ENCODE data around the gene FOXN4.

Gene FOXN4

GRCh38 chr12:109239691-109240090, 69.4 kb downstream of the FOXN4 start:
- no peak overlapping the region for H3K4me3 ChIP-seq (ENCODE audit: control insufficient read depth, low read depth, low read length)
- DNase-seq (ENCODE audit: low read depth), result no peak
- no peak for TF ChIP-seq CTCF (IDR thresholded peaks at IDR 0.05; ENCODE audit: control insufficient read depth, insufficient read depth, low read depth, low read length, missing control alignments)

DNA sequence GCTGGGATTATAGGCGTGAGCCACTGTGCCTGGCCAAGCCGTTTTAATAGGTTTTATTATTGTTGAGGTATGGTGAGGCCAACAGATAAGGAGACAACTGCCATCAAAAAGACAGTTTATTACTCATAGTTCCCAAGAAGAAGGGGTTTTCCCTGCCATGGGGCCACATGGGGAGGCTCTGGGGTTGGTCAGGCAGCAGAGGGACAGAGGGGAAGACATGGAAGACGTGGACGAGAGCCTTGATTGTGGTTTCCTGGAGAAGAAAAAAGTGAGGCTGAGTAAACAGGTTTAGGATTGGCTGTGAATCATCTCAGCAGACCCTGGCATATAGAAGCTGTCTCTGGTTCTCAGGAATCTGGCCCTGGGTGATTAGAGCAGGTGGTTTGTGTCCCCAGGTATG, 69.9 kb downstream of the FOXN4 start:
- H3K4me3 ChIP-seq (ENCODE audit: control insufficient read depth, low read depth, low read length), result no peak overlapping the region
- DNase-seq (ENCODE audit: low read depth), result no peak
- TF ChIP-seq CTCF (IDR thresholded peaks at IDR 0.05; ENCODE audit: control insufficient read depth, insufficient read depth, low read depth, low read length, missing control alignments), result no peak

DNA sequence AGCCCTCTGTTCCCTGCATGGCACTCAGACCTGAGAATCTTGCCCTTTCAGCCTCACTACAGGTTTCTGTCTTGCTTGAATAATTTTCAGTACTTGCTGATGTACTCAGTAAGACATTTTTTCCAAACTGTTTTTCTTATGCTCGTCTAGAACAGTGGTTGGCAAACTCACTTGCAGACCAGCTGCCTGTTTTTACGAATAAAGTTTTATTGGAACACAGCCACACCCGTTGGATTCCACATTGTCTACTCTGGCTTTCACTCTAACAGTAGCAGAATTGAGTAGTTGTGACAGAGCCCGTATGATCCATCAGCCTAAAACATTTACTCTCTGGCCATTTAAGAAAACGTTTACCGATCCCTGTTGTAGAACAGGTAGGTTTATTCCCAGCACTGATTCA, 72.8 kb downstream of the FOXN4 start:
- no peak for DNase-seq (ENCODE audit: low read depth)
- H3K4me3 ChIP-seq (ENCODE audit: control insufficient read depth, low read depth, low read length), result no peak overlapping the region
- no peak for TF ChIP-seq CTCF (IDR thresholded peaks at IDR 0.05; ENCODE audit: control insufficient read depth, insufficient read depth, low read depth, low read length, missing control alignments)

DNA sequence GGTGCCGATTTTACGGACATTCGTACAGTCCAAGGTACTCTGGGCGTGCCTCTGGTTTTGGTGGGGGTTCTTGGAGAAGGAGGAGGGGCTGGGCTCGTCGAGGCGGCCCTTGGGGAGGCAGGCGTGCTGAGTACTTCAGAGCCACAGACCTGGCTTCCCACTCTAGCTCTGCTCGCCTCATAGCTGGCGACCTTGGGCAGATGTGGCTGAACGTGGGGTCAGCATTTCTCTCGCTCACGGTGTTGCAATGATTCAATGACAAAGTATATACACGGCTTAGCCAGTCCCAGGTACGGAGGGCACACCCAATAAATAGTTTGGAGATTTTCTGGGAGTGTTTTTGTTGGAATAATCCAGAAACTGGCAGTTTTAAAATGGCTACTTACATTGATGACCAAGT, 75.1 kb downstream of the FOXN4 start:
- DNase-seq (ENCODE audit: low read depth), result no peak
- TF ChIP-seq CTCF (IDR thresholded peaks at IDR 0.05; ENCODE audit: control insufficient read depth, insufficient read depth, low read depth, low read length, missing control alignments), result no peak
- no peak overlapping the region for H3K4me3 ChIP-seq (ENCODE audit: control insufficient read depth, low read depth, low read length)

DNA sequence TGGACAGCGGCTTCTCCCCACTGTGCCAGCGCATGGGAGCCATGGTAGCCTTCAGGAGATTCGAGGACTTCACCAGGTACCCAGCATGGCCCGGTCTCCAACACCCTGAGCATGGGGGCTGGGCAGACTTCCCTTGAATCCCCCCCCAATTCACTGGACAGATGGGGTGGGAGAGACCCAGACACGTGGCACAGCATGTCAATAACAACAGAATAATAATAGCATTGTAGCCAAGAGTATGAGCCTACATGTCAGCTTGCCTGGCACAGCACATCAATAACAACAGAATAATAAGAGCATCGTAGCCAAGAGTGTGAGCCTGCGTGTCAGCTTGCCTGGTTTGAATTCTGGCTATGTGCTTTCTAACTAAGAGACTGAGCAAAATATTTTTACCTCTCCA, 76.4 kb downstream of the FOXN4 start:
- H3K4me3 ChIP-seq (ENCODE audit: control insufficient read depth, low read depth, low read length), result no peak overlapping the region
- DNase-seq (ENCODE audit: low read depth), result no peak
- TF ChIP-seq CTCF (IDR thresholded peaks at IDR 0.05; ENCODE audit: control insufficient read depth, insufficient read depth, low read depth, low read length, missing control alignments), result no peak

DNA sequence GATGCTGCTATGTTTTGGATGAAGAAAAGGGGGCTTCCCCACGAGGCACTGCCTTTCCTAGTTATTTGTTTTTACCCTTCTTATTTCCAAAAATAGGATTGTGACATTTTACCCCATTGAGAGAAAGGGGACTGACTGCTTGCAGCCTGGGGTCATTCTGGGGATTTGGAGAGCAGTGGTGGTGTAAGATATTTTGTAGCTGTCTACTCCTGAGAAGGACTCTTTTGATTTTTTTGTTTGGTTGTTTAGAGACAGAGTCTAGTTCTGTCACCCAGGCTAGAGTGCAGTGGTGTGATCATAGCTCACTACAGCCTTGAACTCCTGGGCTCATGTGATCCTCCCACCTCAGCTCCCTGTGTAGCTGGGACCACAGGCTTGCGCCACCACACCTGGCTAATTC, 78.9 kb downstream of the FOXN4 start:
- no peak for DNase-seq (ENCODE audit: low read depth)
- TF ChIP-seq CTCF (IDR thresholded peaks at IDR 0.05; ENCODE audit: control insufficient read depth, insufficient read depth, low read depth, low read length, missing control alignments), result no peak
- no peak overlapping the region for H3K4me3 ChIP-seq (ENCODE audit: control insufficient read depth, low read depth, low read length)

DNA sequence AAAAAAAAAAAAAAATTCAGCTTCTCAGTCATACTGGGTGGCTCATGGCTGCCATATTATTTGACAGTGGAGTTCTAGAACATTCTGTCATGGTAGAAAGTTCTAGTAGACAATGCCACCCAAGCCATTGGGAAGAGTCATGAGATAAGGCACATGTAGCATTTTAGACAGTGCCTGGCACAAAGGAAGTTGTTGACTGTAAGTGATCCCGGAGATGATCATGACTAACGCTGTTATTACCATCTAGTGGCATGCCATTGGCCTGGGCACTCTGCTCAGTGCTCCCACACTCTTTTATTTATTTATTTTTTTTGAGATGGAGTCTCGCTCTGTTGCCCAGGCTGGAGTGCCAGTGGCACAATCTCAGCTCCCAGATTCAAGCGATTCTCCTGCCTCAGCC, 80.4 kb downstream of the FOXN4 start:
- no peak for TF ChIP-seq CTCF (IDR thresholded peaks at IDR 0.05; ENCODE audit: control insufficient read depth, insufficient read depth, low read depth, low read length, missing control alignments)
- H3K4me3 ChIP-seq (ENCODE audit: control insufficient read depth, low read depth, low read length), result no peak overlapping the region
- no peak for DNase-seq (ENCODE audit: low read depth)

All from AG09309 (cell line).